Ovary (tissue), 9 donors: ENCODE data around the gene AANAT. TPM values are rescaled to one million over a fixed set of nuclear protein-coding genes. Genes with fewer than 3 reads are reported as not detected.

ENCODE experiments used
- DNase-seq, 5 donors: peaks; one replicate each; pipeline ENCODE4 v3.0.0-alpha.2; 2019 to 2020
- H3K27ac ChIP-seq, 2 donors: fragments of 200-600 bp; one replicate each; pipeline versions ENCODE4 v1.5.1 to v1.8.0; 2019 to 2022
- H3K27me3 ChIP-seq: fragments of 200-600 bp; one replicate; pipeline ENCODE4 v1.8.0; 2022
- H3K36me3 ChIP-seq: fragments of 200-600 bp; sonication (generic); one replicate; pipeline ENCODE4 v1.5.1; 2019
- H3K4me1 ChIP-seq: one replicate; pipeline ENCODE4 v1.8.1; 2013; ENCODE audit warnings: mild to moderate bottlenecking, moderate library complexity; ENCODE audit not compliant: insufficient read depth
- H3K4me3 ChIP-seq: fragments of 200-600 bp; sonication (generic); one replicate; pipeline ENCODE4 v1.5.1; 2017
- H3K9me3 ChIP-seq, 2 donors: fragments of 200-600 bp in 1 of 2; sonication (generic) in 1 of 2; one replicate each; pipeline versions ENCODE4 v1.5.1 to v1.8.1; 2013 to 2019; ENCODE audit warnings: mild to moderate bottlenecking in 1 of 2, moderate library complexity in 1 of 2
- EP300 ChIP-seq: sonication (generic); formaldehyde crosslinking; IDR thresholded peaks from one replicate; pipeline ENCODE4 v1.6.1; 2017; ENCODE audit warnings: antibody characterized with exemption
- POLR2A ChIP-seq: fragments of 450-650 bp; IDR thresholded peaks from one replicate; pipeline ENCODE4 v1.6.1; 2017; ENCODE audit warnings: antibody characterized with exemption, mild to moderate bottlenecking, moderate library complexity
- WGBS, 3 donors: extraction: QIAGEN DNeasy Blood & Tissue Kit in 1 of 3; methylation state at CpG; one replicate each; pipeline versions ENCODE4 v1.1.5 to v1.1.7; 2013 to 2017; 5-methylcytosine and 5-hydroxymethylcytosine counted together
- intact Hi-C, 4 donors: fragments of 100-400 bp; cut with DNase I; formaldehyde crosslinking; loops; one replicate each; pipeline versions ENCODE4 v1.11.0 to v1.15.1; 2022 to 2023
- polyA plus RNA-seq, 2 donors: library from polyadenylated mRNA; stranded (reverse); fragments of 200-250 nt in 1 of 2; fragments of 350-450 nt in 1 of 2; fragmentation: Illumina TruSeq in 1 of 2; extraction: RNeasy Lipid Tissue Mini Kit (QIAGEN cat#74804) in 1 of 2; gene quantifications; one replicate each; pipeline ENCODE4 v1.2.3, GENCODE V29; 2013 to 2014
- total RNA-seq, 7 donors: library from RNA; depleted of rRNA in 2 of 7; stranded (reverse); fragments of >200 nt in 2 of 7; fragmentation: NEBNext Ultra II Directional in 3 of 7; extraction: Animal tissue kit (Norgen Biotek cat#: 25700) in 3 of 7; gene quantifications; one replicate each; pipeline versions ENCODE4 v1.1.0 to v1.2.4, GENCODE V29; 2016 to 2023
- TF ChIP-seq, protein P1 (sequence below), 3 donors: fragments of 450-650 bp in 2 of 3; fragments of 200-600 bp in 1 of 3; IDR thresholded peaks; one replicate each; pipeline versions ENCODE4 v1.5.1 to v1.8.0; 2016 to 2022; ENCODE audit warnings: antibody characterized with exemption in 3 of 3, mild to moderate bottlenecking in 1 of 3
- donor health status: DM: no; HTN: no; CAD: no; lungs with moderate emphysema.
- donor health status: DM: no; HTN: no; CAD: no.
- donor health status: Bipolar disorder and iron deficiency.
- donor health status: DM: yes; HTN: yes; CAD: no.
- donor health status: DM: no; HTN: no; CAD: no.
- donor health status: DM: yes; HTN: yes; CAD: no.

The AANAT gene
- total and polyA plus RNA-seq, 9 donors = not detected

DNA sequence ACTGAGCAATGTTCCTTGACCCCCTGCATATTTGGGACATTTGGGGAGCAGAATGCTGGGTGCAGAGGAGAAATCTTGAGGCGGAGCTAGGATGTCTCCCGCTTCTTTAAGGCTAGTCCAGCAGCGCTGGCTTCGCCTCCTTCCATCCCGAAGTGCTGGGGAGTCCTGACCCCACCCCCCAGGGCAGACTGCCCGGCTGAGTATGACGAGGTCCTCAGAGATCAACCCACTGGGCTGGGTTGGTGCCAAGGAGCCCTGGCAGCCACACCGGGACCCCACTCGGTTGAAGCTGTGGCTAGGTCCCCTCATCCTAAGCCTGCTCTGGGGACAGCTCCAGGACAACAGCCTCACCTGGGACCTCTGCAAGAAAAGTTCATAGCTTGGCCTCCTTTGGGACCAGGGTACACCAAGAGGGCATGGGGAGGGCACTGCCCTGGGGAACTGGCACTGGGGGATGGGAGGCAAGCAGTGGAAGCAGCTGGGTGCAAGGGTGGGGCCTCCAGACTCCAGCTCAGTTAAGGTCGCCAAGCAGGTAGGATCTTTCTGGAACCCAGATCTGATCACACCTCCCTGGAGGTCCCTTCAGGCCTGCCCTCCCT lies 22.8 kb downstream of the AANAT start:
- TF ChIP-seq, protein P1, sequence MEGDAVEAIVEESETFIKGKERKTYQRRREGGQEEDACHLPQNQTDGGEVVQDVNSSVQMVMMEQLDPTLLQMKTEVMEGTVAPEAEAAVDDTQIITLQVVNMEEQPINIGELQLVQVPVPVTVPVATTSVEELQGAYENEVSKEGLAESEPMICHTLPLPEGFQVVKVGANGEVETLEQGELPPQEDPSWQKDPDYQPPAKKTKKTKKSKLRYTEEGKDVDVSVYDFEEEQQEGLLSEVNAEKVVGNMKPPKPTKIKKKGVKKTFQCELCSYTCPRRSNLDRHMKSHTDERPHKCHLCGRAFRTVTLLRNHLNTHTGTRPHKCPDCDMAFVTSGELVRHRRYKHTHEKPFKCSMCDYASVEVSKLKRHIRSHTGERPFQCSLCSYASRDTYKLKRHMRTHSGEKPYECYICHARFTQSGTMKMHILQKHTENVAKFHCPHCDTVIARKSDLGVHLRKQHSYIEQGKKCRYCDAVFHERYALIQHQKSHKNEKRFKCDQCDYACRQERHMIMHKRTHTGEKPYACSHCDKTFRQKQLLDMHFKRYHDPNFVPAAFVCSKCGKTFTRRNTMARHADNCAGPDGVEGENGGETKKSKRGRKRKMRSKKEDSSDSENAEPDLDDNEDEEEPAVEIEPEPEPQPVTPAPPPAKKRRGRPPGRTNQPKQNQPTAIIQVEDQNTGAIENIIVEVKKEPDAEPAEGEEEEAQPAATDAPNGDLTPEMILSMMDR (IDR thresholded peaks at IDR 0.05) = no peak
- TF ChIP-seq POLR2A (no peak), EP300 (no peak)
- Histone ChIP-seq H3K4me1 (peaks cover 9% of the 10 kb centered on the region), H3K4me3 (no peak overlapping the region), H3K27ac (no peak overlapping the region), H3K27me3 (no peaks in the 10 kb centered on the region), H3K9me3 (no peaks in the 10 kb centered on the region), H3K36me3 (no peaks in the 10 kb centered on the region)
- WGBS, 3 donors = 69 to 80% (median 71%) methylated on average over 8 to 10 of the region's 10 CpGs
- intact Hi-C loops = no loop called here
- no peak for DNase-seq

- TF ChIP-seq EP300 = no peak
- TF ChIP-seq POLR2A = no peak
- Histone ChIP-seq H3K9me3 (no peaks in the 10 kb centered on the region), H3K4me1 (peaks cover 9% of the 10 kb centered on the region), H3K27ac (no peak overlapping the region), H3K4me3 (no peak overlapping the region), H3K36me3 (no peaks in the 10 kb centered on the region), H3K27me3 (no peaks in the 10 kb centered on the region)
- intact Hi-C loops = no loop called here
- WGBS, 3 donors = 86 to 94% (median 92%) methylated on average over 17 of the region's 17 CpGs
- no peak for DNase-seq
These were observed 24.1 kb downstream of the AANAT start for GRCh38 chr17:76491271-76492122.

DNA sequence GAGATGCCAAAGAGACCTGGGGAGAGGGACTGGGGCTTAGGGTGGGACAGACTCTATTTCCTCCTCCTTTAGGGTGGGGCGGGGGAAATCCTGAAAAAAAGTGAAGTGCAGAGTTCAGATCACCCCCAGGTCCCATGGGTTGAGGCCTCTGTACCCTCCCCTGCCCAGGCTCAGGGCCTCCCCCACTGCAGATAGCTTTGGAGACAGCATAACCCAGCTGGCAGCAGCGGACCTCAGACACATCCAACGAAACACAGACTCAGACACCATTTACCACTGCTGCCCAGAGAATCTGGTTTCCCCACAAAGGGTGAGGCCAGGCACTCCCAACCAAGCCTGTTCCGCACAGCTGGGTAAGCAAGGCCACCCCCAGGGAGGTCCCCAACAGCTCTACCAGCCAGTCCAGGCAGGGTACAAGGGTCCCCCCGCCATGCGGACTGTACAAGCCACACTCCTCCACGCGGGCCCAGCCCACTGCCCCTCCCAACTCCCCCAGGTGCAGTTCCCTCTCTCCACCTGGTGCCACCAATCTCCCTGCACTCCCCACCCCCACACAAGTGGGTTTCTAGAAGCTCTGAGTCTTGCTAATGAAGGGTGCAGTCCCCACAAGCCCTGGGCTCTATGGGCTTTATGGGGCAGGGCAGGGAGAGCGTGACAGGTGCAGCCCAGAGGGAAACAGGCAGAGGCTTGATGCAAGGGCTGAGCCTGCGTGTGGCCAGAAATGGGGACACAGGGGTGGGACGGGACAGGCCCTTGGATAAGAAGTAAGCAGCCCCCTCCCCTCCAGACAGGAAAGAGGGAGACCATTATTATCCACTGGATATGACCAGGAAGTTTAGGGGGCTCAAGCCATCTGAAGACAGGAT lies 25.0 kb downstream of the AANAT start:
- no peaks in the 10 kb centered on the region for H3K27me3 ChIP-seq
- H3K27ac ChIP-seq = peak overlapping the region in 1 of 2 donors; percentile 39
- no peaks in the 10 kb centered on the region for H3K36me3 ChIP-seq
- intact Hi-C loops = no loop called here
- 83 to 87% (median 84%) methylated on average over 10 to 11 of the region's 11 CpGs for WGBS, 3 donors
- no peaks in the 10 kb centered on the region for H3K9me3 ChIP-seq
- H3K4me1 ChIP-seq = peaks cover 9% of the 10 kb centered on the region
- DNase-seq = no peak
- H3K4me3 ChIP-seq = no peak overlapping the region
- TF ChIP-seq POLR2A (no peak), EP300 (no peak)
- TF ChIP-seq, protein P1 (IDR thresholded peaks at IDR 0.05) = no peak

DNA sequence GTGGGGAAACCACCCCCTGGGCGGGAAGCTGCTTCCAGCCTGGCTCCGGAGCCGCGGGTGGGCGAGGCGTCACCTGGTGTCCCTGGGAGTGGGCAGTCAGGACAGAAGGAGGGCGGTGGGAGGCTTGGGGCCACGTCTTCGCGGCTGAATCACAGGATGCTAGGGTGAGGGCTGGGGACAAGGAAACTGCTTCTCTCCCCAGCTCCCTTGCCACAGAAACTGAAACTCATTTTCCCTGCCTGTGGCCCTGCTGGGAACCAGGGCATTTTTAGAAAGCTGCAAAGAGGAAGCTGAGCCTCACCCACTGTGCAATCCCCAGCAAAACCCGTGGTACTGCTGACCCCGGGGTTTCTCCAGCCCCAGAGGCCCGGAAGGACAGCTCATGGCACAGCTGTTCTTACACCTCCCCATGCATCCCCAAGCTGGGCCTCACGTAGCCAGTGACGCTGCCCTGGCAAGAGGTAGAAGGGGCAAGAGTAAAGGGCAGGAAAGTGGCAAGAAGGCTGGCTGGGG lies 25.6 kb downstream of the AANAT start:
- Histone ChIP-seq H3K27ac (peak overlapping the region in 1 of 2 donors; percentile 39), H3K27me3 (no peaks in the 10 kb centered on the region), H3K36me3 (no peaks in the 10 kb centered on the region), H3K4me1 (peaks cover 16% of the 10 kb centered on the region), H3K9me3 (no peaks in the 10 kb centered on the region), H3K4me3 (no peak overlapping the region)
- DNase-seq = peak in 3 of 5 donors; percentile 51 to 68 (median 55)
- WGBS, 3 donors = 17 to 25% (median 19%) methylated on average over 15 of the region's 15 CpGs
- intact Hi-C loops = no loop called here
- no peak for TF ChIP-seq POLR2A
- TF ChIP-seq, protein P1 (IDR thresholded peaks at IDR 0.05) = no peak
- TF ChIP-seq EP300 = no peak
